Tongue (tissue), 2 donors: ENCODE data around the gene CNKSR3. TPM values are rescaled to one million over a fixed set of nuclear protein-coding genes. Genes with fewer than 3 reads are reported as not detected.

Experiments
- DNase-seq: peaks from one replicate; pipeline ENCODE4 v3.0.0-alpha.2; 2015
- total RNA-seq: library from RNA; depleted of rRNA; stranded (reverse); fragments of >200 nt; gene quantifications from one replicate; pipeline ENCODE4 v1.2.3, GENCODE V29; 2014

Gene CNKSR3
- total RNA-seq, 1 donor from 2014 or later = 14.8 TPM

DNA sequence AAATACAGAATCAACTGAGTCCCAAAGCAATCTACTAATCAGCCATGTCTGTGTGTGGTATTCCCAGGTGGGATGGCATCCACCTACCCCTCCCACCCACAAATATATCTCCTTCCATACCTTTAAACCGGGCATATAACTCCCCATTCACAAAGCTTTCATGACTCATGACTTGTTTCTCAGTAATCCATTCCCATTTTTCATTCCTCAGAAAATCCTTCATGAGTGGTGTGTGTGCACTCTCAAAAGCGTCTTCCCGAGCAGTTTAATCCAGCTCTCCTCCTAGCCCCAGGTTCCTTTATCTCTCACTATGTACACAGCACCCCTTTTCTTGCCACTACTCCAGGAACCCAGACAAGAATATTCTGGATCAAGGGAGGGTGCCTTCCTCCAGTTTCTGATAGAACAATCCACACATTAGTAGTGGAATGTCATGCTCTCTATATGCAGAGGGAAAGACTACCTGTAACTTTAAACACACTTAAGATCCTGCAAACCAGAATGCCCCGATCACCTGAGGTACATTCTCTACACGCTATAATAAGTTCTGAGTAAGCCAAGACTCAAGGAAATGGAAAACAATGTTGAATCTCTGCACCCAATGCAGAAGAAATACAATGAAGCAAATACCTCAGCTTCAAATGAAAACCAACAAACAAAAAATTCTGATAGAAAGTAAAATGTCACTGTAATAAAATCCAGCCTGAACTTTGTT, 98.2 kb downstream of the CNKSR3 start:
- DNase-seq = peak; percentile 17

DNA sequence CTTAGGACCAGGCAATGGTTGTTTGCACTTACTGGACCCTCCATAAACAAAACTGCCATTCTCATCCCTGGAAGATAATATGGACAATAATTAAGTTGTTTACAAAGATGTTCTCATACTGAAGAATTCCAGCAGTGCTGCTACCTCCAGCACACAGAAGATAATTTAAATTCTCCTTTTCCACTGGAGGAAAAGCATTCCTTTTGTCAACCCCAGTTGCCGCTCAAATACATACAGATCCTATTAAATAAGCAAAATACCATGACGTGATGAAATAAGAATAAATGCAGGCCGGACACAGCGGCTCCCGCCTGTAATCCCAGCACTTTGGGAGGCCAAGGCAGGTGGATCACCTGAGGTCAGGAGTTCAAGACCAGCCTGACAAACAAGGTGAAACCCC, 99.4 kb downstream of the CNKSR3 start:
- no peak for DNase-seq

DNA sequence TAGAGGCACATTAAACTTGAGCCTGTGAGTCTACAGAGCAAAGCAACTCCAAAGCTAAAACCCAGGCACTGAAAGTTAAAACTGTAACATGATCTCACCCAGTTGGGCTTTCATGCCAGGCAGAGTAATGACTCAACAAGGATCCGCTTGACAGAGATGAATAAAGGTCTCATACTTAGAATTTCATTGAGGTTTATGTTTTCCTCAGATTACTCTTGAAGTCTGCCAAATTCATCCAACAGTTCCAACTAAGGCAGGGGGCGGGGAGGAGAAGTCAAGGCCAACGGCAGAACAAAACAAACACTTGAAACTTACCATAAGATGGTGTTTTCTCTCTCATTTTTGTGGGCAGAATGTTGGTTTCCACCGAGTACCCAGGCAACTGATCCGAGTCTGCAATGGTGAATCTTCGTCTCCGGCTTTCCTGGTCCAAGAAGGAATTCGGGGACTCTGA, 99.8 kb downstream of the CNKSR3 start:
- peak; percentile 92 for DNase-seq

DNA sequence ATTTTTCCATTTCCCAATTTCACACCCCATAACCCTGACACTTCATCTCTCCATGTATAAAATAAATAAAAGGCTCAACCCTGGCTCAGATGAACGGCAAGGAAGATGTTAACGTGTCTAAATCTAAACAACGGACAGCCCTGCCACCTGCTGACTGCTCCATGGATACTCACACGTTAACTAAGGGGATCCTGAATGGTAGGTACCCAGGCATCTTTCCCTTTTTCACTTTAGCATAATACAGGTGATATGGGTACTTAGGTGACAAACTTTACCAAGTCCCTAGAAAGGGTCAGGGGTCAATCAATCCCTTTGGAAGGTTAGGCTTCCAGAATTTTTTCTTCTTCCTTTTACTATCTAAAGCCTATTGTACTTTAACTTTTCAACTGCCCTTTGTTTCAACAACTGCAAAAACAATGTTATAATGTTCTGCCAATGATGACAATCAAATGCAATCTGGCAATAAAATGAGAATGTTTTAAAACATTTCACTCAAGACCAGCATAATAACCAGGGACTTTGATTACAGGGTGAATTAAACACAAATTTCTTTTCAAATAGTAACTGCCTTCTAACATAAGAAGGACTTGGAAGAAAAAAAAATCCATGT, 101.5 kb downstream of the CNKSR3 start:
- DNase-seq = peak; percentile 40

DNA sequence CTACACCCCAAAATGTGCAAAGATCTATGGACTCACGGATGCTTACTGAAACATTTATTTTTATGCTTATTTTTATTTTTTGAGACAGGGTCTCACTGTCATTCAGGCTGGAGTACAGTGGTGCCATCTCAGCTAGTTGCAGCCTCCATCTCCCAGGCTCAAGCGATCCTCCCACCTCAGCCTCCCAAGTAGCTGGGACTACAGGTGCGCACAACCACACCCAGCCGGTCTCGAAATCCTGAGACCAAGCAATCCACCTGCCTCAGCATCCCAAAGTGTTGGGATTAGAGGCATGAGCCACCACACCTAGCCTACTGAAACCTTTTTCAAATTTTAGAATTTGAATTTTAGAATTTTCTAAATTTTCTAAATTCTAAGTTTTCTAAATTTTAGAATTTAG, 103.0 kb downstream of the CNKSR3 start:
- DNase-seq = no peak

DNA sequence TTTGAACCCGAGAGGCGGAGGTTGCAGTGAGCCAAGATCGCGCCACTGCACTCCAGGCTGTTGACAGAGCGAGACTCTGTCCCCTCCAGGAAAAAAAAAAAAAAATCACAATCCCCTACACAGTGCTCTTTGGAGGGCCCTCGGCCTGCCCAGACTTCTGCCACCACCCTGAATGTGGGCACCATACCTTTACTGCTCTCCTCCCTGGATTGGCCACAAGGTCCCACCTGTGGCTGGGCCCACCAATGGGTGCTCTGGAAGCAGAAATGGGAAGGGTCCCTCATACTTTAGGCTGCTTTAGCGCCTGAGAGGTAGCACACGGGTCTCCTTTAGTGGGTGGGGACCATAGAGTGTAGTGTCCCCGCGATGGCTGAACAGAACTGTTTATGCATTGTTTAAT, 103.6 kb downstream of the CNKSR3 start:
- no peak for DNase-seq

DNA sequence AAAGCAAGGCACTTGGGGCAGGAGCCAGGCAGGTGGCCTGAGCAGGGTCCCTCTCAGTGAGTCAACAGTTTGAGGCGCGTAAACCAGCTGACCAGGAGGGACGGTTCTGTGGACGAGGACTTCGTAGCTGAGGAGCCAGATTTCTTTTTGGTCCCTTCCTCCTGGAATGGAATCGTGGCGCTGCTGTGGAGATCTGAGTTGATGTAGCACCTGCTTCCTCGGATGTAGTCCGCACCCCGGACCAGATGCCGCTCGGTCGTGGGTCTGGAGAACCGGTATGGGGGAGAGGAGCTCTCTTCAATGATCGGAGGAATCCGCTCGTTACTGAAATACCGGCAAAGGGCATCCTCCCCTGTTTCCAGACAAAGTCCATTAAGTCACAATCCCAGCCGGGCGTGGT, 104.2 kb downstream of the CNKSR3 start:
- no peak for DNase-seq

DNA sequence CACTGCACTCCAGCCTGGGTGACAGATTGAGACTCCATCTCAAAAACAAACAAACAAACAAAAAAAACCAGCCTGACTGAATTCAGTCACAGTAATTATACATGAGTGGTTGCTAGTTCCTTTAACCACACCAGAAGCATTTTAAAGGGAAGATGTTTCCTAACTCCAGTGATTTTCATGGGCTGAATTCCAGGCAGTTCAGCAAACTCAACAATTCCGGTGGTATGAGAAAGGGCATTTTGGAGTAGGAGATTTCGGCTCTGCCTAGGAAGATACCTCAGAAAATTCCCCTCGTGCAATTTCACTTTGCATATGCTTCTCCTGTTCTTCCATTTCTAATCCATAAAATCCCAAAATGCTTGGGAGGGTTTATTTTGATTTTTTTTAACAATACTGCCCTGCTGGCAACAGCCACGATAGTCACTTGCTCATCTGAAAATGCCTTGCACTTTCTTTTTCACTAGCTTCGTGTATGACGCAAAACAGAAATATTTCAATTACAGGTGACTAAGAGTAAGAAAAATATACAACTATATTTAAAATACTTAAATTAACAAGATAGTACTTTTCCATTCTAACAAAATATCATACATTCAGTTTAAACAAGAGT, 105.6 kb downstream of the CNKSR3 start:
- DNase-seq = no peak

DNA sequence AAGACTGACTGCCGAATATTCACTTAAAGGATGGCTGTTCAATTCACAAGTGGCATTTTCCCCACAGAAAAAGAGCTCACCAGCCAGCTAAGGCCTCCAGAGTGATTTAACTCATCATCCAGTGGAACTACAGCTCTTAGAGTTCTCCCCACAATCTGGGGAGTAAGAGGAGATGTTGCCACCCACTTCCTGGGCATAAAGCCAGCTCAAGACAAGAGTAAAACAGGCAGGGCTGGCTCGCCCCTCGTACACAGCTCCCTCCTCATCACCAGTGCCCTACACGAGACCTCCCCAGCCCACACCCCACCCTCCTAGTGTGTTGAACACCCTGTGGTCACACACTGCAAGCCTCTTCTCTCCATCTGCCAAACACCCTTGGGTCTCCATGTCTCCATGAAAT, 106.7 kb downstream of the CNKSR3 start:
- DNase-seq = peak; percentile 80

DNA sequence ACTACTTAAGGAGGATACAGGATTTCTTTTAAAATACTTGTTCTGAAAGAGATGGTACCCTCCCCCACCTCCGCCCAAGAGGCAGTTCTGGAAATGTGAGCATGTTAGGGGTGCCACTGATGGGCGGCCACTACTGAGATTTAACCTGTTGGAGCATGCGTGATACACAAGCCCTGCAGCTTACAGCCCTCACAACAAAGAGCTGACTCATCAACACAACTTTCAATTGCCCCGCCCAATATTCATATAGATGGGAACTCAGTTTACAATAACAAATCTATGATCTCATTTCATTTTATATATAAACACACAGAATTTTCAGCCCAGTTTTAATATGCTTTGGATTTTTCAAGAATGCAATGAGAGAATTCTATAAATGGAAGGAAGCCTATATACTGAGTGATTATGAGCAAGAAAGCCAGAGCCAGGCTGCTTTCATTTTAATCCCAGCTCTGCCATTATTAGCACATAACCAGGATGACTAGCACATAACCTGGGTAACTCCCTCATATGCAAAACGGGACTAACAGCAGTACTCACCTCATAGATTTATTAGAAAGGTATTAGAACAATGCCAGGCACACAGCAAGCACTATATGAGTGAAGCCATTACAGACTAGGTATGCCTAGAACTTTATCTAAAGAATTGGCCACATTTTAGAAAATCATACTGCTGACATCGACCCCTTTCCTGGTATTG, 108.3 kb downstream of the CNKSR3 start:
- DNase-seq = peak; percentile 25

DNA sequence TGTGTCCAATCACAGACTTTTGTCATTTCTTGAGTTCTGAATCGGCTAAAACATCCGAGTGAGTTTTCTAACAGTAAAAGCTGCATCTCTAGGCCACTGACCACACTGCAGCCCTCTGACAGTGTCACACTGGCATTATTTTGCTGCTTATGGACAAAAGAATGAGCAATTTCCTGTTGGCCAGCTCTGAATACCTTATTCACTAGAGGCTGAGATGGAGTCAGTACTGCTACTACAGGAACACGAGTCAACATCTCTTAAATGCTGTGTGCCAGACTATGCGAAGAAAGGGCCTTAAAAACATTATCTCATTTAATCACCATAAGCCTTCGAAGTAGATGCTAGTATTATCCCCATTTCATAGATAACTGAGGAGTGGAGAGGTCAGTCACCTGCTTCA, 111.4 kb downstream of the CNKSR3 start:
- DNase-seq = no peak

DNA sequence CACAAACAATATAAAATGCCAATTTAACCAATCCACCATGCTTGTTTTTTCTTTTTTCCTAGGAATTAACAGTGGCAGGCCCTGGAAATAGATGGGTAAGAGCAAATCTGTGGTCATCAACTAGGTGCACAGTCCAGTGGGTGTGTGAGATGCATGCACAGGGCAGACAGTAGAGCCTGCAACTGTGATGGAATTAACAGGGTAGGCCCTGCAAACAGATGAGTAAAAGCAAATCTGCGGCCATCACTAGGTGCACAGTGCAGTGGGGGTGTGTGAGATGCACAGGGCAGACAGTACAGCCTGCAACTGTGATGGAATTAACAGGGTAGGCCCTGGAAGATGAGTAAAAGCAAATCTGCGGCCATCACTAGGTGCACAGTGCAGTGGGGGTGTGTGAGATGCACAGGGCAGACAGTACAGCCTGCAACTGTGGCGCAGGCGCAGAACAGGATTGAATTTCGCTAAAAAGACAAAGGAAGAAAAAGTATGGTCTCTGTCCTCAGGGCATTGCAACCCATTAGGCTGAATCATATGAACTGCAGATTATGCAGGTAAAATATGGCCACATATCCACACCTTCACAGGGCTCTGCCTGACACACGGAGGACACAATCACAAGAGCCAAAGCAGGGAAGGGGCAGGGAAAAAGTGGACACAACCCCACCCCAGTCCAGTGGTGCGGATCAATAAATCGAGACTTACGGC, 112.8 kb downstream of the CNKSR3 start:
- DNase-seq = no peak

DNA sequence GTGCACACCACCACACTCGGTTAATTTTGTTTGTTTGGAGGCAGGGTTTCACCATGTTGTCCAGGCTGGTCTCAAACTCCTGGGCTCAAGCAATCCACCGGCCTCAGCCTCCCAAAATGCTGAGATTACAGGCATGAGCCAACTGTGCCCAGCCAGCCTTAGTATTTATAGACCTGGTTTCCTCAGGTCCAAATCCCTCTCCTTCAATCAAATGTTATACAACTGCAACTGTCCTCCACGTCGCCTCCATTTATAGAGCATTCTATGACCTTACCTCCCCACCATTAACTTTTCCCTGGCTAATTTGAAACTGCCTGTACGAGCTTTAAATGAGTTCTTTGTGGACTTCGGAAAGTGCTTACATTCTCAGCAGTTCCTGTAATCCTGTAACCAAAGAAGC, 114.6 kb downstream of the CNKSR3 start:
- no peak for DNase-seq

DNA sequence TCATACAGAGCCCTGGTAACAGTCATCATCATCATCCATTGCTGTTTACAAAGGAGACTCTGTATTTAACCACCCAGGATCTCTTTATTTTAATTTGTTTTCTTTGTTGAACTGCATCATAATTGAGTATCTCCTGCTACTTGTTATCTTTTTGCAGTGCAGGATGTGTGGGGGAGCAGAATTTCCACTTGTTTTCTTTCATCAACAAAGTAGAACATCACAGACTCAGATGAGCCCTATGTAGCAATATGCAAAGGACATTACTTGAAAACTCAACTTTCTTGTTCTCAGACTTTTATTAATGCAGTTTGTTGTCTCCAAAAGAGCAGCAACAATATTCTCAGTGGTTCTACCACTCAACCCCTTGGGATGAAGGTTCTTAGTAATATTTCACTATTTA, 115.2 kb downstream of the CNKSR3 start:
- DNase-seq = no peak

DNA sequence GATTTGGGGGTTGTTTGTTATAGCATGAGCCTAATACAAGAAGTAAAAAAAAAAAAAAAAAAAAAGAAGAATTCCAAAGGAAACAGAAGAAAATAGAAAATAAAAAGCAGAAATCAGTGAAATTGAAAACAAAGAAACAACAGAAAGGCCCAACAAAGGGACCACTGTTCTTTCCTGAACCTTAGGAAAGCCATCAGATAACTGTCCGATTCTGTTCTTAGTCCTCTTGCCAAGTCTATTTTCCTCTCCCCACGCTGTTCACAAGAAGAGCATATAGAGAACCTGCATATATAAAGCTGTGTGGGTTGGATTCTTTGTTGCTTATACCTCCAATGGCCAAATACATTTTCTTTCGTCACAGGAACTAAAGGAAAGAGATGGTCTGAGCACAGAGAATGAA, 115.9 kb downstream of the CNKSR3 start:
- no peak for DNase-seq

DNA sequence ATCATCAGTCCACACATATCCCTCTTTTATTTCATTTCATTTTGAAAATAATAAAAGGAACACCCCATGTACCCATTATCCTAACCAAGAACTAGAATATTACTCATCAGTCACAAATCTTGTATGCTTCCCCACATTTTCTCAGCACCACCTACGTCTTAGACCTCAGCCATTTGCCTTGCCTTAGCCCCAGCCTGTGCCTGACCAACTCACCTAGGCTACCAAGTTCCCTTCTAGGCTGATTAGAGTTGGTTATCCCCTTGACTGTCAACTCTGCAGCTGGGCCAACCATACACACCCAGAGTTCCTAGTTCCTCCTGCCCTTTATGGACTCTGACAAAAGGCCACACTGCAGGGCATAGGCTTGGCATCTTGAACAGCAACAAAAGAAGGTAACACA, 120.5 kb downstream of the CNKSR3 start:
- DNase-seq = no peak

DNA sequence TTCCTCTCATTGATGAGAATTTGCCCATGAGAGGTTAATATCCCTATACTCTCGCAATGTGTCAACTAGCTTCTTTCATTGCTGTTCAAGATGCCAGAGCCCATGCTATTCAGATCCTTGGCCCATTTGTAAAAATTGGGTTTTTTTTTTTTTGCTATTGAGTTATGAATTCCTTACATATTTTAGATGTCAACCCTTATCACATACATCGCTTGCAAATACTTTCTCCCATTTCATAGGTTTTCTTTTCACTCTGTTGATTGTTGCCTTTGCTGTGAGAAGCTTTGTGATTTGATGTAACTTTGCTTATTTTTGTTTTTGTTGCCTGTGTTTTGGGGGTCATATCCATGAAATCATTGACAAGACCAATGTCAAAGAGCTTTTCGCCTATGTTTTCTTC, 121.7 kb downstream of the CNKSR3 start:
- DNase-seq = no peak

DNA sequence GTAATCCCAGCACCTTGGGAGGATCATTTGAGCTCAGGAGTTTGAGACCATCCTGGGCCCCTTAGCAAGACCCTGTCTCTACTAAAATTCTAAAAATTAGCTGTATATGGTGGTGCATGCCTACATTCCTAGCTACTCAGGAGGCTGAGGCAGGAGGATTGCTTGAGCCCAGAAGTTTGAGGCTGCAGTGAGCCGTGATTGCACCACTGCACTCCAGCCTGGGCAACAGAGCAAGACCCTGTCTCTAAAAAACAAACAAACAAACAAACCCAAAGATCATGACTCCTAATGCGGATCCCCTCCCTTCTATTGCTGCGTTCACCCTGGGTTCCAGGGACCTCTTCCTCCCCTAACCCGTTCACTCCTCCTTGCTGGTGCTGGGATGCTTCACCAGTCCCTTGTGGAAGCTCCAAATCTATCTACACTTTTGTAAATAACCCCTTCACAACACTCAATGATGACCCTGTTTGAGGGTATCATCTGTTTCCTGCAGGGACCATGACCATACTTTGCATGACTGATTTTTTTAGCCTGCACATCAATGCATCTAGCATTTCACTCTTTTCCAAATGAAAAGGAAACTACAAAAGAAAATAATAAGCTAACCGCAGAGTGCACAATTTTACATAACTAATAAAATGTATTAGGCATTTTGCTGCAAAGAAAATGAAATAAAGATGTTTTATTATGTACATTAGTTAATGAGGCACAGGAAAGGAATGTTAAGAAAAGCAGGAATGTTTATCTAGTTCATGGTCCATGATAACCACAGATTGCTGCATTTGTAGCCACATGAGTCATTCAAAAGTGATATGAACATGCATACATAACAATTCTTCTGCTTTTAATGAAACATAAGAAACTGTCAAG, 123.4 kb downstream of the CNKSR3 start:
- DNase-seq = no peak

DNA sequence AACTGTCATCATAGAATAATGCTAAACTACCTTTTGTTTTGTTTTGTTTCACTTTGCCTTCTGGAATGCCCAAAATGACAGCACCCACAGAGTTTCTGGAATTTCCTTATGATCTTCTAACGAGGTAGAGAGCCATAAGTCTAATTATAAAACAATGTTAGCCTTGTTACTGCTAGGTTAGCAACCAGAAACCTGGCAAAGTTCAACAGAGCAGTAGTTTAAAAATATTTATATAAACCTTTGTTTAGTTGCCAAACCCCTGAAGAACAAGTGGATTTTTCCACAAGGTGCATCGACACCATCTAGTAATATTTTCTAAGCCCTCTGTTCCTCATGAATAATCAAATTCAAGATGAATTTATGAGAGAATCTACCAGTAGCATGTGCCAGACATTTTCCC, 126.3 kb downstream of the CNKSR3 start:
- no peak for DNase-seq

DNA sequence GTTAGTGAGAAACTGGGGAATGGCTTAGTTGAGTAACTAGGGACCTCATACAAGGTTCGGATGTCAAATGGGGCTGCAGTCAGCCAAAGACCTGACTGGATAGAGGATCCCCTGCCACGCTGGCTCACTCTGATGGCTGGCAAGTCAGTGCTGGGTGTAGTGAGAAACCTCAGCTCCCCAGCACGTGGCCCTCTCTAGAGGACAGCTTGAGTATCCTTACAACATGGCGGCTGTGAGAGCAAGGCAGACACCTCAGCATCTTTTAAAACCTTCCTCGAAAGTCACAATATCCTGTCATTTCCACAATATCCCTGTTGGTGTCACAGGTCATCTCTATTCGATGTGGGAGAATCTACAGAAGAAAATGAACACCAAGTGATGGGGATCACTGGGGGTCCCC, 127.2 kb downstream of the CNKSR3 start:
- DNase-seq = no peak

DNA sequence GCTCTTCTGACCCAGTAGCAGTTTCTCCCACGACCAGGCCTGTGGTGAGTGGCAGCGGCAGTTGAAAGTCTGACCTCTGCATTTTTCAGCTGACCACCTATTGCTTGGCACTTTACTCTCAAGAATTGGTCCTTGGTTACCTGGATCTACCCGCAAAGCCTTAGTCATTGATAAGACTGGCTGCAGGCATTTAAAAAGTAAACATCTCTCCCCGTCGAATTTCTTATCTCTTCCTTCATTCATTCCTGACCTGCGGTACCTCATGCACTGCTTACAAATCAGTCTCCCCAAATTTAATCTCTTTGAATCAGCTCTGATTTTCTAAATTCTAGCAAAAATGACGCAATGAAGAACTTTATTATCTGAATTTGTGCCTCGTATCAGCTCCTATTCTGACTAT, 127.7 kb downstream of the CNKSR3 start:
- DNase-seq = no peak

DNA sequence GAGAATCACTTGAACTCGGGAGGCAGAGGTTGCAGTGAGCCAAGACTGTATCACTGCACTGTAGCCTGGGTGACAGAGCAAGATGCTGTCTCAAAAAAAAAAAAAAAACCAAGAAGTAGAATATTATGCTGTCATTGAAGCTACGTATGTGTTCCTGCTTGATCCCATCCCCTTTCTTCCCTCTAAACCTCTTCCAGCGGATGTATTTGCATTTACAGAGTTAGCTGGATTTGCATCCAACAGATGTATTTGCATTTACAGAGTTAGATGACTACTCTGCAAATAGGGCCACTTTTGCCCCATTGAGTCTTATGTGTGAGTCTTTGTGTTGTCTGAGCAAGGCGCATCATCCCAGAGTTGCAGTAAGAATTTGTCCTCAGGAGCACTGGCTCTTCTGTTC, 128.9 kb downstream of the CNKSR3 start:
- DNase-seq = no peak
